HG03378 (cell line): ENCODE data around the gene ABCB10.
"Not testable (repeated sequence)": the region's sequence is repeated elsewhere in the genome, so short reads cannot be mapped to it uniquely, and the experiment has no call there.

Experiments
- ATAC-seq: cut with Tn5 transposase; IDR thresholded peaks from one replicate; pipeline ENCODE4 v1.9.1; 2021; ENCODE audit warnings: mild to moderate bottlenecking, moderate library complexity; ENCODE audit not compliant: unreplicated experiment

The ABCB10 gene

DNA sequence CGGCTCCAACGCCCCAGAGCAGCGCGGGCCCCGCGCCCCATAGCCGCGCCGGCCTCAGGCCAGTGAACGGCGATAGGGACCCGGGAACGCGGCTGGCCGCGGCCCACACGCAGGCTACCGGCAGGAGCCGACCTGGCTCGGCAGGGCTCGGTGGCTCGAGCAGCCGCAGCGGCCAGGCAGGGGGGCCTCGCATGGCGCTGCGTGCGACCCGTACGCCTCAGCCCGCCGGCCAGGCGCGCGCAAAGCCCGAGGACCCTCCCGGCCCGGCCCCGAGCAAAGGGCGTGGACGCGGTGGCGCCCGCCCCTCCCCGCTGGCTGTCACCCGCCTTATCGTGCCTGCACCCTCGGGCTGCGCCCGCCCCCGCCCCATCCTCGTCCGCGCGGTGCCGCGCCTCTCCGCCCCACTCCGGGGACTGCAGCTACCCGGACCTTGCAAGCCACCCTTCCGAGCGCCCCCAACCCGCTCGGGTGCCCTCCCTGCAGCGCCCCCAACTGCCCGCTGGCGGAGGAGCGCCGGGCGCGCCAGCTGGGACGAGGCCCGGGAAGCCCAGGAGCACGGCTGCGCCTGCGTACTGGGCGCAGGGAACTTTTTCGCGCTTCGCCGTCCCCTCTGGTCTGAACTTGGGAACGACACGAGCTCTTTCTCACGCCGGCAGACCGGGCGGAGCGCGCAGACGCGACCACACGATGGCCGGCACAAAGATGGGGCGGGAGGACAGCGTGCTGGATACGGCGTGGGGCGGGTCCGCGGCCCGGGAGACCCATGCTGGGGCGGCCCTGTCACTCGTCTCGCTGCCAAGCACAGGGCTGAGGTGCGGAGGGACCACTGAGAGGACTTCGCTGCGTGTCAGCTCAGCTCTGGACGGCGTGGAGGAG, at the start of gene ABCB10:
Gene ABCB10 (minus strand): TSS at position 248 of the 876 bp plus-strand sequence. CDS start 55 bp downstream, at position 193.
- peak; percentile 83 for ATAC-seq

DNA sequence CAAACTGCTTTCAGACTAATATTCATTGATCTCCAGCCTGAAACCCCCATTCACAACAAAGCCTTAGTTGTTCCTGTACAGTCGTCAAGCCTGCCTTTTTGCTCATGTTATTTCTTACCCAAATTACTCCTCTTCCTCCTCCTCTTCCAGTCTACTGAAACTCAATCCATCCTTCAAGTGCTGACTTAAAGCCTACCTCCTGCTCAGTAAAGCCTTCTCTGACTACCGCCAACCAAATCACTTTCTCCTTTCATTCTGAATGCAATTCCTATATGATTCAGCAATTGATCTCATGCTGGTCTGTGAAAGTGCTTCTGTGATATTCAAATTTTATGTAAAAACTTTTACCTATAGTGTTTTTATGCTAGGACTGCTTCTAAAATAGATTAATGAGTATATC, 48.9 kb upstream of the ABCB10 start:
- no peak for ATAC-seq

- ATAC-seq, result no peak
Observed at GRCh38 chr1:229603371-229604005, 45.0 kb upstream of the ABCB10 start.

- ATAC-seq, result no peak
Observed at GRCh38 chr1:229600229-229600628, 41.7 kb upstream of the ABCB10 start.

DNA sequence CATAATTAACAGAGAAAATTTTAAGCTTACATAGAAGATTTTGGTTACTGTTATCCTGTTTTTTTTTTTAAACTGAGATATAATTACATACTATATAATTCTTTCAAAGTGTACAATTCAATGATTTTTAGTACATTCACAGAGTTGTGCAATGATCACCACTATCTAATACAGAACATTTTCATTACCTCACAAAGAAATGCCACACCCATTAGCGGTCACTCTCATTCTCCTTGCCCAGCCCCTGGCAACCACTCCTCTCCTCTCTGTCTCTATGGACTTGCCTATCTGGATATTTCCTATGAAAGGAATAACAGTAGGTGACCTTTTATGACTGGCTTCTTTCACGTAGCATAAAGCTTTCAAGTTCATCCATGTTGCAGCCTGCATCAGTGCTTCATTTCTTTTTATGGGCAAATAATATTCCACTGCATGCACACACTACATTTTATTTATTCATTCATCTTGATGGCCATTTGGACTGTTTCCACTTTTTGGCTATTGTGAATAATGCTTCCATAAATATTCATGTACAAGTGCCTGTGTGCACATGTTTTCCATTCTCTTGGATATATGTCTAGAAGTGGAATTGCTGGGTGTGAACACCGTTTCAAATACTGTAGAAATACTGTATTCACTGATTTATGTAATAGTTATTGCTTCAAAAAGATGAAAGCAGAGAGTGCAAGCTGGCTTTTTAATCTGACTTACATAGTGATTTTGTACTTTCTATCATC, 40.9 kb upstream of the ABCB10 start:
- ATAC-seq, result no peak

DNA sequence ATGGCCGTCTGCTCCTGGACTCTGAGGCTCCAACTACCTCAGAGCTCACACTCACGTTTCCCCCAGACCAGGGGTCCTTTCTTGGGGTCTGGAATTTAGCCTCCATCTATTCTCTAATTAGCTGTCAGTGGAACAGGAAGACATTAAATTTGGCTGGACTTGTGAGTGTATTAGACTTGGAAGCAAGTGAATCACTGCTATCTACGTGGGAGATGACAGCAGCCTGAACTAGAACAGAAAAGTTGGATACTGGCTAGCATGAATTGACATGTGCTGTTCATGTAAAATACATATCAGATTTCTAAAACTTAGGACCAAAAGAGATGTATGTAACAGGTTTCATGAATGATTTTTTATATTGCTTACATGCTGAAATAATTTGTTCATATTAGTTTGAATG, 39.4 kb upstream of the ABCB10 start:
- no peak for ATAC-seq

- no peak for ATAC-seq
Observed at GRCh38 chr1:229596925-229597699, 38.6 kb upstream of the ABCB10 start.

- not testable (repeated sequence) for ATAC-seq
Observed at GRCh38 chr1:229595876-229596275, 37.4 kb upstream of the ABCB10 start.

DNA sequence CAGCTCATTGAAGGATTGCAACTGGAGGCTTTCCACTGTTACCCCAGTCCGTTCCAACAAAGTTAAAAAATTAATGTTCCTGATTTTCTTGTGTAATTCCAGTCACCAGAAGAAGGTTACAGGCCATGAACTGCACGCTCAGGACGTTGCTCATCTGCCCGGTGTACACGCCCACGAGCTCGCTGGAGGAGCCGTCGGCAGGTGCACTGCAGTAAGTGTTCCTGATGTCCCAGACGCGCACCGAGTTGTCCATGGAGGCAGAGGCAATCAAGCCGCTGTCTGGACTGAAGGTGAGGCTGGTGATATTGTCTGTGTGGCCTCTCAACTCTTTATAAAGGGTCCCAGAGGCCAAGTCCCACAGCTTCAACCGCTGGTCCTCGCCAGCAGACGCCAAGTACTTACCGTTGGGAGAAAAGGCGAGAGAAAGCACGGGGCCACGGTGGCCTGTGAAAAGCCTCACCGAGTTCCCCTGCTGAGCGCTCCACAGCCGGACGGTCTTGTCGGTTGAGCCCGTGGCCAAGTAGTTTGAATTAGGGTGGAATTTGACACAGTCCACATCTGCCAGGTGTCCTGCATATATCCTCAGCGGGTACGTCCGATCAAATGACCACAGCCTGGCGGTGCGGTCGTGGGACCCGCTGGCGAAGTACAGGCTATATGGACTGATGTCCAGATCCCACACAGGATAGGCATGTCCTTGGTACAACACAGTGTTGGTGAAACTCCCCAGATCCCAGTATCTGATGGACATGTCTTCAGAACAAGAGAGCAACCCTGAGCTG, 35.9 kb upstream of the ABCB10 start:
- no peak for ATAC-seq

DNA sequence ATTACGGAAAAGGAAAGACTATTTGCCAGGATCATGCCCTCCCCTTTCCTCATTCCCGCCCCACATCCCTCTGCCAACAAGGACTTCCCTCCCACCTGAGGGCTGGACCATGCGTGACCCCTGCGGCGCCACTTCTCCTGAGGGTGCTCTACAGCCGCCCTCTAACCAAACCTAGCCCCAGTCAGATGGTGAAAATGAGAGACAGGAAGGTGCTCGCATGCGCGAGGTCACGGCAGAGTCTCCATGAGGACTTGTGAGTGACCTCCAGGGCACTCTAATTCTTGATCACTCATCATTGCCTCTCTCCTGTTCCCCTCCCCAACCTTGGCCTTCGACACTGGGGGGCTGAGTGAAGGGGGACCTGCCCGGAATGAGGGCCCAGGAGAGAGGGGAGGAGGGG, 35.3 kb upstream of the ABCB10 start:
- ATAC-seq, result no peak

DNA sequence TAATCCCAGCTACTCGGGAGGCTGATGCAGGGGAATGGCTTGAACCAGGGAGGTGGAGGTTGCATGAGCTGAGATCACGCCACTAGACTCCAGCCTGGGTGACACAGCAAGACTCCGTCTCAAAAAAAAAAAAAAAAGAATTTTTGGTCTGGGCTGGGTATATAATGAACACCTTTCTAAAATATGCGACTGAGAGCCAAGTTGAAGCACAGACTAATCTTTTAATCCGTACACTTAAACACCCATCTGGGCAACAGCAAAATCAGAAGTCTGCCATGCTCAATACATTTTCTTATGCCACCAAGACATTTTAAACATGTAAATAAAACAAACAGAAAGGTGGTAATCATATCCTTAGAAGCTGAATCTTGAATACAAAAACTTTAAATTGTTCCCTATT, 31.6 kb upstream of the ABCB10 start:
- ATAC-seq, result no peak

DNA sequence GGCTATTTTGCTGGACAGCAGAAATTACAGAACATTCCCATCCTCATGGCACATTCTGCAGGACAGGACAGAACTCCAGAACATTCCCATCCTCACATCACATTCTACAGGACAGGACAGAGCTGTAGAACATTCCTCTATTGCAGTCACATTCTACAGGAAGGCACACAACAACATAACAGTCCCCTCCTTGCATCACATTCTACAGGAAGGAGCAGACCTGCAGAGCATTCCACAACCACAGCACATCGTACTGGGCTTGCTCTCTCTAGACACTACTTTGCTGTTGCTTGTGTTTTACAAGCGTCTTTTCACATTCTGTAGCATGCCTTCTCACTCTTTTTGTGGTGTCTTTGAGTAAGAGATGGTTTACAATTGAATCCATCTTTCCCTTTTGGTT, 26.8 kb upstream of the ABCB10 start:
- ATAC-seq, result no peak

GRCh38 chr1:229582715-229583114, 24.2 kb upstream of the ABCB10 start:
- no peak for ATAC-seq

- no peak for ATAC-seq
Observed at GRCh38 chr1:229582011-229582694, 23.6 kb upstream of the ABCB10 start.

- ATAC-seq, result no peak
Observed at GRCh38 chr1:229581485-229581884, 23.0 kb upstream of the ABCB10 start.

GRCh38 chr1:229579059-229579673, 20.7 kb upstream of the ABCB10 start:
- peak; percentile 83 for ATAC-seq

DNA sequence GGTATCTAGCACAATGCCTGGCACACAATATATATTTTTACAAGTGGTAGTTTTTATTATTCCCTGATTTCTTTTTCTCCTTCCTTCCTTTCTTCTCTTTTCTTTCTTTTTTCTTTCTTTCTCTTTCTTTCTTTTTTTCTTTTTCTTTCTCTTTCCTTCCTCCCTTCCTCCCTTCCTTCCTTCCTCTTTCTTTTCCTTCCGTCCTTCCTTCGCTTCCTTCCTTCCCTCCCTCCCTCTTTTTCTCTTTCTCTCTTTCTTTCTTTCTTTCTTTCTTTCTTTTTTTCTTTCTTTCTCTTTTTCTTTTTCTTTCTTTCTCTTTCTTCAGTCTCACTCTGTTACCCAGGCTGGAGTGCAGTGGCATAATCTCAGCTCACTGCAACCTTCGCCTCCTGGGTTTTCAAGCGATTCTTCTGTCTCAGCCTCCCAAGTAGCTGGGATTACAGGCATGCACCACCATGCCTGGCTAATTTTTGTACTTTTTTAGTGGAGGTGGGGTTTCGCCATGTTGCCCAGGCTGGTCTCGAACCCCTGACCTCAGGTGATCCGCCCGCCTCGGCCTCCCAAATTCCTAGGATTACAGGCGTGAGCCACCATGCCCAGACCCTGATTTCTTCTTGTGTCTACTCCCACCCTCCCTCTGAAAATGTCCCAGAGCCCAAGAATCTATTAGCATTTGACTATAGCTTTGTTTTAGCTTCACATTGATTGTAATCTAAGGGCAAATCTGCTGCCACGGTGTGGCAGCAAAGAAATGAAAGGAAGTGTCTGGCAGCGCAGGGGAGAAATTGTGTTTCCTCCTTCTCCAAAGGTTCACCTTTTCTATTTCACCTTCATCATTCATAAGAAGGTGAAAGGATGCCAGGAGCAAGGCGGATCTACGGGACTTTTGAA, 19.9 kb upstream of the ABCB10 start:
- peak; percentile 28 for ATAC-seq
